ENCODE data around the gene STK32C. TPM values are rescaled to one million over a fixed set of nuclear protein-coding genes. Genes with fewer than 3 reads are reported as not detected.

The STK32C gene
- total and polyA plus RNA-seq, 10 donors: 9.6 to 27.8 (median 15.7) TPM

DNA sequence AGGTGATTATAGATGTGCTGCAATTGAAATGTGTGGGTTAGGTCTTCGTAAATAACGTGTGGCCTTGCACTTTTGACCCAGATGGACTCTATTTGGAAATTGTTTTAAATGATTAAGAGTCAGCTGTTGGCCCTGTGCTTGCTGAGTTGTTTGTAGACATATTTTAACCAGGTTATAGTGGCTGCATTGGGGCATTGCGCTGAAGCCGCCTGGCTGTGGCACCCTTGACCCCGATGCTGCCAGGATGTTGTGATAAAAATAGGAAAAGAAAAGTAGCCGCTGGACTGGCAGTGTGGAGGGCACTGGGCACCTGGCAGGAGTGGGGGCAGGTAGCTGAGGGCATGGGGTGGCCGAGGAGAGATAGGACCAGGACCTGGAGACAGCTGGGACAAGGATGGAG is 37.6 kb upstream of the STK32C start:
- Histone ChIP-seq H3K4me1 (peaks cover 0 to 12% (median 2%) of the 10 kb centered on the region in 6 donors), H3K27ac (no peak overlapping the region), H3K36me3 (peaks cover 0 to 77% (median 15%) of the 10 kb centered on the region in 6 donors), H3K4me3 (no peak overlapping the region), H3K9me3 (peaks cover 0 to 5% (median 0%) of the 10 kb centered on the region in 8 donors), H3K27me3 (replicated peaks in 1 of 7) (no peaks in the 10 kb centered on the region)
- peak; percentile 39 for DNase-seq
- no peak for TF ChIP-seq POLR2AphosphoS5 (IDR thresholded peaks at IDR 0.05)
- TF ChIP-seq, protein P1, sequence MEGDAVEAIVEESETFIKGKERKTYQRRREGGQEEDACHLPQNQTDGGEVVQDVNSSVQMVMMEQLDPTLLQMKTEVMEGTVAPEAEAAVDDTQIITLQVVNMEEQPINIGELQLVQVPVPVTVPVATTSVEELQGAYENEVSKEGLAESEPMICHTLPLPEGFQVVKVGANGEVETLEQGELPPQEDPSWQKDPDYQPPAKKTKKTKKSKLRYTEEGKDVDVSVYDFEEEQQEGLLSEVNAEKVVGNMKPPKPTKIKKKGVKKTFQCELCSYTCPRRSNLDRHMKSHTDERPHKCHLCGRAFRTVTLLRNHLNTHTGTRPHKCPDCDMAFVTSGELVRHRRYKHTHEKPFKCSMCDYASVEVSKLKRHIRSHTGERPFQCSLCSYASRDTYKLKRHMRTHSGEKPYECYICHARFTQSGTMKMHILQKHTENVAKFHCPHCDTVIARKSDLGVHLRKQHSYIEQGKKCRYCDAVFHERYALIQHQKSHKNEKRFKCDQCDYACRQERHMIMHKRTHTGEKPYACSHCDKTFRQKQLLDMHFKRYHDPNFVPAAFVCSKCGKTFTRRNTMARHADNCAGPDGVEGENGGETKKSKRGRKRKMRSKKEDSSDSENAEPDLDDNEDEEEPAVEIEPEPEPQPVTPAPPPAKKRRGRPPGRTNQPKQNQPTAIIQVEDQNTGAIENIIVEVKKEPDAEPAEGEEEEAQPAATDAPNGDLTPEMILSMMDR (IDR thresholded peaks at IDR 0.05 in 8 of 11, conservative IDR thresholded peaks at IDR 0.05 in 3 of 11): no peak
- TF ChIP-seq POLR2A (IDR thresholded peaks at IDR 0.05): no peak
- 73 to 84% (median 82%) methylated on average over 7 of the region's 7 CpGs for WGBS, 5 donors
- intact Hi-C loops (cut with DNase I; ENCODE audit: low total_unique reads): no loop called here

DNA sequence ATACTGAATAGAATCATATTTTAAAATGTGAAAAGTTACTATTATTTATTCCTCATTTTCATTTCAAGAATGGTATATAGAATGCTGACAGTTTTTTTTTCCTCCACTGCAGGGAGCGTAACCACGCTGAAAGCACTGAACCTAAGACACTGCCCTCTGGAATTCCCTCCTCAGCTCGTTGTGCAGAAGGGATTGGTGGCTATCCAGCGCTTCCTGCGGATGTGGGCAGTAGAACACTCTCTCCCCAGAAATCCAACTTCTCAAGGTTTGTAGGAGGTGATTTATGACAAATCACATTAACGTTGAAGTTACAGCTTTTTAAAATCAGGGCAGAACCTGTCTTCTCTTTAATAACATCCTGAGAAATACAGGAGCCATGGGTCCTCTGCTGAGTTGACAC is 36.6 kb upstream of the STK32C start:
- Histone ChIP-seq H3K9me3 (peaks cover 0 to 5% (median 0%) of the 10 kb centered on the region in 8 donors), H3K4me3 (no peak overlapping the region), H3K36me3 (peaks cover 0 to 67% (median 16%) of the 10 kb centered on the region in 6 donors), H3K27me3 (replicated peaks in 1 of 7) (no peaks in the 10 kb centered on the region), H3K27ac (no peak overlapping the region), H3K4me1 (peaks cover 0 to 12% (median 2%) of the 10 kb centered on the region in 6 donors)
- TF ChIP-seq POLR2AphosphoS5 (IDR thresholded peaks at IDR 0.05) (no peak), POLR2A (IDR thresholded peaks at IDR 0.05) (no peak)
- TF ChIP-seq, protein P1 (IDR thresholded peaks at IDR 0.05 in 8 of 11, conservative IDR thresholded peaks at IDR 0.05 in 3 of 11): no peak
- no peak for DNase-seq
- WGBS, 5 donors: 80 to 89% (median 83%) methylated on average over 6 of the region's 6 CpGs
- intact Hi-C loops (cut with DNase I; ENCODE audit: low total_unique reads): no loop called here

DNA sequence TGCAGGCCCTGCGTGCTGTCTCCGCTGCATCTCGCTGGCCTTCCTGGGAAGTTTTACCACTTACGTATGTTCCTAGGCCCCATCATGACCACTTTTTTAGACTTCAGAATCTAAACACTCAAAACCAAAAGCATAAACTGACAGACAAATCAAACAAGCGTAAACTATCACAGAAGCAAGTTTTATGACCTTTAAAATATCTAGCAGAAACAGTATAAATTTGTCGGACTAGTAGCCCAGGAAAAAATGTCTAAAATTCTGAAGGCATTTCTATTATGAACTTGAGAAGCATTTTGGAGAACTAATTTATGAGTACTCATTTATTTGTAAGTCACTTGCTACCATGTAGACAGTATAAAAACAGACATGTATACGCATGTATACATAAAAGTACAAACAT is 34.8 kb upstream of the STK32C start:
- H3K9me3 ChIP-seq: peaks cover 0 to 5% (median 0%) of the 10 kb centered on the region in 8 donors
- no peak overlapping the region for H3K27ac ChIP-seq
- WGBS, 5 donors: 92 to 98% (median 96%) methylated on average over 7 of the region's 7 CpGs
- H3K4me1 ChIP-seq: peaks cover 0 to 24% (median 5%) of the 10 kb centered on the region in 6 donors
- H3K4me3 ChIP-seq: no peak overlapping the region
- peaks cover 0 to 58% (median 17%) of the 10 kb centered on the region in 6 donors for H3K36me3 ChIP-seq
- DNase-seq: no peak
- H3K27me3 ChIP-seq (replicated peaks in 1 of 7): no peaks in the 10 kb centered on the region
- intact Hi-C loops (cut with DNase I; ENCODE audit: low total_unique reads): no loop called here
- TF ChIP-seq POLR2A (IDR thresholded peaks at IDR 0.05) (no peak), POLR2AphosphoS5 (IDR thresholded peaks at IDR 0.05) (no peak)
- TF ChIP-seq, protein P1 (IDR thresholded peaks at IDR 0.05 in 8 of 11, conservative IDR thresholded peaks at IDR 0.05 in 3 of 11): no peak

DNA sequence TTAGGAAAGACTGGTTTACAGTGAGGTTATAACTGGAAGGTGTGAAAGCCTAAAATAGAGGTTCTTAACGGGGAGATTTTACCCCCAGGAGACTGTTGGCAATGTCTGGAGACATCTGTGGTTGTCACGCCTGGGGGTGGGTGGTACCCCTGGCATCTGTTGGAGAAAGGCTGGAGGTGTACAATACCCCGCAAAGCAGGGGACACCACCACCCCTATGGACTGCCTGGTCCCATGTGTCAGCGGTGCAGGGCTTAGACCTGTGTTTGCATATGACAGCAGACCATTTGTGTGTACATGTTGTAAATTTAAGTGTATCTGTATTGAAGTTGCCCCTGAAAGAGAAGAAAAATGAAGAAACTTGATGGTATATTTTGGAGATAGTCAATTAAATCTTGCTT is 34.0 kb upstream of the STK32C start:
- TF ChIP-seq, protein P1 (IDR thresholded peaks at IDR 0.05 in 8 of 11, conservative IDR thresholded peaks at IDR 0.05 in 3 of 11): no peak
- TF ChIP-seq POLR2A (IDR thresholded peaks at IDR 0.05) (no peak), POLR2AphosphoS5 (IDR thresholded peaks at IDR 0.05) (no peak)
- Histone ChIP-seq H3K27me3 (replicated peaks in 1 of 7) (no peaks in the 10 kb centered on the region), H3K27ac (no peak overlapping the region), H3K4me1 (peaks cover 0 to 32% (median 9%) of the 10 kb centered on the region in 6 donors), H3K9me3 (peaks cover 0 to 5% (median 0%) of the 10 kb centered on the region in 8 donors), H3K36me3 (peaks cover 0 to 56% (median 17%) of the 10 kb centered on the region in 6 donors), H3K4me3 (no peak overlapping the region)
- peak; percentile 29 for DNase-seq
- intact Hi-C loops (cut with DNase I; ENCODE audit: low total_unique reads): no loop called here
- 75 to 91% (median 83%) methylated on average over 4 of the region's 4 CpGs for WGBS, 5 donors

Data from spleen (tissue), 11 donors.